KBM-7 (cell line): ENCODE results near the gene ADM5.

ENCODE experiments used
- DNase-seq: peaks from one replicate; pipeline ENCODE4 v3.0.0-alpha.2; 2015
- in situ Hi-C: fragments of 300-500 bp; cut with MboI; formaldehyde crosslinking; loops from 2 replicates; pipeline ENCODE4 v1.14.3; 2020; ENCODE audit warnings: low sequenced_read_pairs, low pct_unique_long_range_greater_than_20kb, mixed read lengths

Gene ADM5

GRCh38 chr19:49677901-49678674 lies 11.3 kb upstream of the ADM5 start:
- in situ Hi-C loops = no loop called here

GRCh38 chr19:49678985-49679770 lies 10.2 kb upstream of the ADM5 start:
- DNase-seq = no peak
- in situ Hi-C loops = no loop called here

More at GRCh38 chr19:49677901-49678674, 11.3 kb upstream of the ADM5 start:
- peak; percentile 85 for DNase-seq

GRCh38 chr19:49679771-49680413 lies 9.5 kb upstream of the ADM5 start:
- no peak for DNase-seq
- in situ Hi-C loops = no loop called here

GRCh38 chr19:49680421-49681351 lies 8.7 kb upstream of the ADM5 start:
- in situ Hi-C loops = no loop called here
- peak; percentile 95 for DNase-seq

- no peak for DNase-seq
Measured at GRCh38 chr19:49681830-49682229, 7.6 kb upstream of the ADM5 start.

GRCh38 chr19:49682274-49682673 lies 7.1 kb upstream of the ADM5 start:
- in situ Hi-C loops = no loop called here
- DNase-seq = no peak

More at GRCh38 chr19:49681830-49682229, 7.6 kb upstream of the ADM5 start:
- in situ Hi-C loops = no loop called here

- DNase-seq = no peak
- in situ Hi-C loops = no loop called here
Measured at GRCh38 chr19:49683814-49684250, 5.6 kb upstream of the ADM5 start.

- DNase-seq = no peak
- in situ Hi-C loops = no loop called here
Measured at GRCh38 chr19:49684251-49684982, 5.0 kb upstream of the ADM5 start.

GRCh38 chr19:49684983-49685553 lies 4.3 kb upstream of the ADM5 start:
- in situ Hi-C loops = no loop called here
- no peak for DNase-seq

- in situ Hi-C loops = no loop called here
- DNase-seq = no peak
Measured at GRCh38 chr19:49685845-49686332, 3.5 kb upstream of the ADM5 start.

GRCh38 chr19:49686503-49687088 lies 2.8 kb upstream of the ADM5 start:
- DNase-seq = no peak

GRCh38 chr19:49687150-49687549 lies 2.2 kb upstream of the ADM5 start:
- in situ Hi-C loops = no loop called here
- no peak for DNase-seq

More at GRCh38 chr19:49686503-49687088, 2.8 kb upstream of the ADM5 start:
- in situ Hi-C loops = no loop called here

- DNase-seq = peak; percentile 56
- in situ Hi-C loops = no loop called here
Measured at GRCh38 chr19:49687566-49688316, 1.7 kb upstream of the ADM5 start.

- in situ Hi-C loops = no loop called here
- DNase-seq = no peak
Measured at GRCh38 chr19:49688531-49689132, 762 bp upstream of the ADM5 start.

- DNase-seq = no peak
- in situ Hi-C loops = no loop called here
Measured at GRCh38 chr19:49690079-49690655, 773 bp downstream of the ADM5 start.

- no peak for DNase-seq
- in situ Hi-C loops = no loop called here
Measured at GRCh38 chr19:49690656-49691242, 1.4 kb downstream of the ADM5 start, which contains the start of gene CPT1C. CPT1C (plus strand) TSS chr19:49691116; CDS start chr19:49692253, 1,137 bp downstream.
